GM18502 (cell line): ENCODE results near the gene TMEM245.

Source experiments
- ATAC-seq: cut with Tn5 transposase; IDR thresholded peaks from one replicate; pipeline ENCODE4 v1.9.1; 2021; ENCODE audit warnings: mild to moderate bottlenecking; ENCODE audit not compliant: unreplicated experiment, poor library complexity

Gene TMEM245

GRCh38 chr9:109107402-109108240, 12.1 kb downstream of the TMEM245 start:
- ATAC-seq, result no peak

GRCh38 chr9:109101810-109102209, 17.9 kb downstream of the TMEM245 start:
- peak; percentile 83 for ATAC-seq

GRCh38 chr9:109101202-109101595, 18.5 kb downstream of the TMEM245 start:
- ATAC-seq, result no peak

- ATAC-seq, result no peak
Observed at GRCh38 chr9:109100543-109101201, 19.1 kb downstream of the TMEM245 start.

GRCh38 chr9:109098960-109099308, 20.8 kb downstream of the TMEM245 start:
- no peak for ATAC-seq

- peak; percentile 50 for ATAC-seq
Observed at GRCh38 chr9:109098171-109098959, 21.4 kb downstream of the TMEM245 start.

- no peak for ATAC-seq
Observed at GRCh38 chr9:109097146-109097545, 22.6 kb downstream of the TMEM245 start.

- ATAC-seq, result no peak
Observed at GRCh38 chr9:109095321-109095720, 24.4 kb downstream of the TMEM245 start.

GRCh38 chr9:109094268-109094667, 25.5 kb downstream of the TMEM245 start:
- ATAC-seq, result no peak

GRCh38 chr9:109092587-109092986, 27.2 kb downstream of the TMEM245 start:
- no peak for ATAC-seq

- no peak for ATAC-seq
Observed at GRCh38 chr9:109092051-109092580, 27.6 kb downstream of the TMEM245 start.

- no peak for ATAC-seq
Observed at GRCh38 chr9:109088221-109088620, 31.5 kb downstream of the TMEM245 start.

- no peak for ATAC-seq
Observed at GRCh38 chr9:109087795-109088194, 32.0 kb downstream of the TMEM245 start.

- peak; percentile 71 for ATAC-seq
Observed at GRCh38 chr9:109086221-109086620, 33.5 kb downstream of the TMEM245 start.

- no peak for ATAC-seq
Observed at GRCh38 chr9:109085510-109085909, 34.2 kb downstream of the TMEM245 start.

GRCh38 chr9:109083813-109084405, 35.8 kb downstream of the TMEM245 start:
- no peak for ATAC-seq

GRCh38 chr9:109083141-109083540, 36.6 kb downstream of the TMEM245 start:
- no peak for ATAC-seq

GRCh38 chr9:109082091-109082620, 37.6 kb downstream of the TMEM245 start:
- no peak for ATAC-seq

- no peak for ATAC-seq
Observed at GRCh38 chr9:109074236-109074889, 45.4 kb downstream of the TMEM245 start.
